Inferior parietal cortex (tissue), 1 donor: ENCODE results near the gene SS18.

Experiments used
- DNase-seq: peaks from one replicate; pipeline ENCODE4 v3.0.0-alpha.2; 2016; ENCODE audit errors: extremely low spot score

The SS18 gene

DNA sequence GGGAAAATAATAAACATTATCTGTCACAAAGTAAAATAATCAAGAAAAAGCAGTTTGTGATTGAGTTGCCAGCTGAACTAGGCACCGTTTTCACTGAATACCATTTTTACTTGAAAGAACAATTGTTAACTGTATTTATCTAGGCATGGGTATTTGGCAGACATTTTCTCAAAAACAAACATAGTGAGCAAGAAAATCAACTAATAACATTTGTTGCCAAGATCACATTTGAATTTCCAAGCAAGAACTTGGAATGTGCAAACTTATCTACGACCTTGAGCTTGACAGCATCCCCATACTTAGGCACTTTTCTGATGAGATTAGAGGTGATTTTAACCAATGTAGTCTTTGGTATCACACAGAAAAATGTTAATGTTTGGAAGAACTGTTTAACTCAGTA lies 16.7 kb downstream of the SS18 start:
- peak; percentile 46 for DNase-seq

DNA sequence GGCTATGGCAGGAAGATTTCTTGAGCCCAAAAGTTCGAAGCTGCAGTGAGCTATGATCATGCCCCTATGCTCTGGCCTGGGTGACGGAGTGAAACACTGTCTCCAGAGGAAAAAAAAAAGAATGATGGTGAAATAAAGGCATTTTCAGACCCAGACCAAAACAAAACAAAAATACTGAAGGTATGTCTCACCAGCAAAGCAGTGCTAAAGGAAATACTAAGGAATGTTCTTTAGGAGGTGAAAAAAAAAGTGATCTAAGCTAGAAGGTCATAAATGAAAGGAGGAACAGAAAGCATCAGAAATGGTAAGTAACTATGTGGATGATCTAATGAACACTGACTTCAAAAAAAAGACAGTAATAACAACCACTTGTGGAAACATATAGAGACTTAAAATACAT lies 18.7 kb downstream of the SS18 start:
- DNase-seq, result no peak

DNA sequence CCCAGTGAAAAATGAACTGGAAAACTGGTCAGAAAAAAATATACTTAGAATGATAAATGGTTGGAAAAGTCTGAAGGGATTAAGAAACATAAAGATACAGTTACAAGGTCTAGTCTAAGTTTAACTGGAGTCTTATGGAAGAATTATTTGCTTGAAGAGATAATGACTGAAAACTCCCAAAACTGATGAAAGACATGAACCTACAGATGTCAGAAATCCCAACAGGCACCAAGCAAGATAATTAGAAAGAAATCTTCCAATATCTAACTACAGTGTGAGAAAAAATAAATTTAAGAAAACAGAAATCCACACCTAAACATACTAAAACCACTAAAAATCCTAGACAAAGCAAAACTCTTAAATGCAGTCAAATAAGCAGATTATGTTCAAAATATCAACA lies 19.4 kb downstream of the SS18 start:
- DNase-seq, result no peak

DNA sequence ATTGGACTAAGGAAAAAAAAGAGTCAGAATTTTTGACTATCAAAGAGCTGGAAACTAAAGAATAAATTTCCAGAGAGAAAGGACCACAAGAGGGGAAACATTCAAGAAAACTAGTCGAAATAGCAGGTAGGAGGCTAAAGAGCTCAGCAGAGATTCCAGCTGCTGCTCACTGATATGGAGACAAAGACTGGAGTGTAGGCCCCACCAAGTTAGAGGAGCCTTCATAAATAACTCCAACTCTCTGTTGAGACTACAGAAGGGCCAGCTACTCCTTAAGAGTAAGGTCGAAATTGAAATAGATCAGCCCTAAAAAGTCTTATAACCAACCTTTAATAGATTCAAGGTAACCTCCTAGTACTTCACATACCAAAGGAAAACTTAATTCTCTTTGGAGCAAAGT lies 31.1 kb downstream of the SS18 start:
- DNase-seq, result no peak

DNA sequence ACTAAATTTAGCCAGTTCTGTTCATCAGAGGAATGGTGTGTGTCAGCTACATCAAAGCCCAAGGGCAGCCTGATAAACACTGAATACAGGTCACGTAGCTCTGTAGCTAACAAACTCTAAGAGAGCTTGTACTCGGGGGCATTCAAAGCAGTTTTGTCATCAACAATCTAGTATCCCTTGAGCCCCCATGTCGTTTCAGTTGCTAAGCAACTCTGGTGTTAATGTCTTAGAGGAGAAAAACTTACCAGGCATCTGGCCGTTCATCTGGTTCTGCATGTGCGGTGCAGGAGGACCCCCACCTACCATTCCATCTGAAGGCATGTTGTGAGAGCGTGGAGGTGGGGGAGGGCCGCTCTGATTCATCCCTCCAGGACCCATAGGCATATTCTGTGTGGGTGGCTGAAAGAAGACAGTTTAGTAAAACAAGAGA lies 33.1 kb downstream of the SS18 start:
- peak; percentile 35 for DNase-seq

DNA sequence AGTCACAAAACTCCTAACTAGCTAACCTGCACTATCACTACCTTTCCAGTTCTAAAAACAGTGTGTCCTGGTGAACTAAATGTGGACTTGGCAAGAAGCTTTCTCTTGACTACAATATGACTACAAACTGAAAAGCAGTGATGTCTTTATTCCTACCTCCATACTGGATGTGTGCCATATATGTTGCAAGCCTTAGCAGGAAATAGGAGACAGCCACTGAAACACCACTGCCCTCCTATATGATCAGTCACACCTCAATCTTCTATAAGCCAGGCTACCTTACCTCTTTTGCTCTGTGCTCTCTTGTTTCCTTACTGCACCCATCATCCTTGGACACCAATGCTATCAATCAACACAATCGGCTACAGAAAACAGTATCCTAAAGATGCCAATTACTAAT lies 34.1 kb downstream of the SS18 start:
- no peak for DNase-seq

DNA sequence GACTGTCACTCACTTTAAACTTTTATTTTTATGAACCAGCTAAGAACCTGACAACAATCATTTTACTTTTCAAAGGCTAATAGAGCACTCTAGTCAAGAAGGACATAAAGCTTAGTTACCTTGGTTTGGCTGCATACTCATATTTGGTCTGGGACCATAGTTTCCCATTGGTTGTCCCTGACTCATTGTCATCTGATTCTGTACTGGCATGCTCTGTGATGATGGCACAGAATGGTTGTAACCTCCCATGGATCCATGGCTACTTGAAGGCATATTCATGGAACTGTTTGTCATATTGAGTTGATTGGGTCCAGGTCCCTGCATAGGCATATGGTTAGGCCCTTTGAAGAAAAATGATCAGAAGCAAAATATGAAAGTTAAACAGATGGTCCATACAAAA lies 37.9 kb downstream of the SS18 start:
- DNase-seq, result no peak

DNA sequence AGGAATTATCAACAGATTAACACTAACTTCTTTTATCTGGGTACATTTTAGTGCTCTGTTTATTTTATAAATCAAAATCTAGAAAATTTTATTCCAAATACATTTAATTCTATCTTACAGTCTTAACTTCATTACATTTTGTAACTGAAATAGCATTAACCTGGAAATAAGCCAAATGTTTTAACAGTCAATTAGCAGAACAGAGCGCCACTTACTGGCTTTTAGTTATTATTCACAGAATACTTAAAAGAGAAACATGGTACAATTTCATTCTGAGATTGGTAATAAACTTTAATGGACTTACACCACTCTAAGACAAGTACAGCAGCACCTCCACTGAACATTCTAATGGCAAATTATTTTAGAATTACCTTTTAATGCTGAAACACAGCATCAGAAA lies 38.6 kb downstream of the SS18 start:
- DNase-seq, result no peak

DNA sequence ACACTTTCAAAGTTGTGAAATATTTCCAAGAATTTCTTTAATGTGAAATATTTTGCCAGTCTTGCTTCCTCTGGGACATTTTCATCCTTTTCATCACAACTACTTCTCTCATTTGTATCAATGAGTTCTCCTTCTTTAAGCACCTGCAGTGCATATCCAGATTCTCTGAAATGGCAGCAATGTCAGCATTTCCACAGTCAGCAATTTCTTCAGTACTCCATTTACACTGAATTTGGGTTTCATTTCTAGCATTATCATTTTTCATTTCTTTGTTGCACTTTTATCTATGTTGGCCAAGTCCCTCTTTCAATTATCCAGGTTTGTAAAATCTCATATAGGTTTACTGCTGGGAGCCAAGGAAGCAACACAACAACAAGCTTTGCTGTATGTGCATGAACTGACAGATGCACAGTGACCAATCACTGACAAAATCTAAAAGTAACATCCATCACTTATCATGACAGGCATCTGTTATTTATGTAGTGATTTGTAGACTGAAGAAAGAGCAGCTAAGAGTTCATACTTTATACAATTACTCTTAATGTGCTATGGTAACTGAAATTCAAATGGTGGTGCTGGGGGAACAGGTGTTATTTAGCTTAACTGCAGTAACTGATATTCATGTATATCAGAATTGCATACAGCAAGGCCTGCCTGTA lies 43.9 kb downstream of the SS18 start:
- DNase-seq, result no peak

DNA sequence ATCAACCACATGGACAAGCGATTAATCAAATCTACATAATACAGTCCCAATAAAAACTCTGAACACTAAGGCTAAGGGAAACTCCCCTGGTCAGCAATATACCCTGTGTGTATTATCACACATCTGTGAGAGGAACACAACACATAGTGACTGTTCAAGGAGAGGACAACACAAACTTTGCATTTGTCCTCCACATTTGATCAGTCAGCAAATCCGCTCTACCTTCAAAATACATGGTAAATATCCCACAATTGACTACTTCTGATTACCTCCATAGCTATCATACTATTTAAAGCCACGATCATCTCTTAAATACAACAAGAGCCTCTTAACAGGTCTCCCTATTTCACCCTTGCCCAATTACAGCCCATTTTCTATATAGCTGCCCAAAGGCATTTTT lies 45.6 kb downstream of the SS18 start:
- DNase-seq, result no peak

DNA sequence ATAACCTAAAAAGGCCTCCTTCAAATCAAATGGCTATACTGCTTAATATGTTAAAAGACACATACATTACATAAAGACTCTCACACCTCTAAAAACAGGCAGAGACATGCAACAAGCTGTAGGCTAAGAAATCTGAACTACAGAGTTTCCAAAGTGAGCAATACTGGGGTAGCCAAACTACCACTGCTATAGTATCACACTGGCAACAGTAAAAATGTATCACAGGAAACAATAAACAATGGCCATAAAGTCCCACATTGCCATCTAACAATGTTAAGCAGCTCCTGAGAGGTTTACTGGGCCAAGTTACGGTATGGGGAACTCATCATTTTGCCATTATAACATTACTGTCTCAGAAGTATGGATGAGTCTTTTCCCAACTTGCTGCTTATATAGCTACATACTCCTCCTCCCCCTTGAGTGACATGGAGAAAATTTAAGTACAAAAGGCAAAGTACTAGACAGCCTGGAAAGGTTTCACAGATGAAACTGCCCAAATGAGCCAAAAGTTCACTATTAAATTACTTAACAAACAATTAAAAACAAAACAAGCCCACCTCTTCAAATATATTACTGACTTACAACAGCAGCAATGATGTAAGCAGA lies 50.3 kb downstream of the SS18 start:
- DNase-seq, result no peak

DNA sequence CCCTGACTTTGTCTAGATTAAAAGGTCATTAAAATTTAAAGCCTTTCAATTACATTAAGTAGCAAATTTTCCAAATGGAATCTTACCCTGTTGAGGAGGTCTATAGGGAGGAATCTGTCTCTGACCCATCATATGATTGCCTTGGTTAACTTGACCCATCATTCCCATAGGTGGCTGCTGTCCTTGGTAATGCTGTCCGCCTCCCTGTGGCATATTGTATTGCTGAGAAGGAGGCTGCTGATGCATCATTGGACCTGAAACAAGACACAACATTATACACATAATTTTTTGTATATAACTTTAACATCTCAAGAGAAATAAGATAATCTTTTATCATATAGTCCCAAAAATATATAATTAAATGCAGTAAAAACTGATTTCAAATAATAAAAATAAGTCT lies 51.2 kb downstream of the SS18 start:
- no peak for DNase-seq

DNA sequence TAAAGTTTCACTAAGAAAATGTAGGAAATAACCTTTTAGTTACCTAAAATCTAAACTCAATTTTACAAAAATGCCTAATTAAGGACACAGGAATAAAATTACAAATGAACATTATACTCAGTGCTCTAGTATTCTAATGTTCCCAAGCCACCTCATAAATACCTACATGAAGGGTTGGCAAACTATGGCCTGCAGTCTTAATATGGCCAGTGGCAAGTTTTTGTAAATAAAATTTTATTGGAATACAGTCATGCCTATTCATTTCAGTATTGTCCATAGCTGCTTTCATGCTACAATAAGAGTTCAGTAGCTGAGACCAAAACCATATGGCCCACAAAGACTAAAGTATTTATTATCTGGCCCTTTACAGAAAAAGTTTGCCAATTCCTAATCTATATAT lies 53.8 kb downstream of the SS18 start:
- no peak for DNase-seq

DNA sequence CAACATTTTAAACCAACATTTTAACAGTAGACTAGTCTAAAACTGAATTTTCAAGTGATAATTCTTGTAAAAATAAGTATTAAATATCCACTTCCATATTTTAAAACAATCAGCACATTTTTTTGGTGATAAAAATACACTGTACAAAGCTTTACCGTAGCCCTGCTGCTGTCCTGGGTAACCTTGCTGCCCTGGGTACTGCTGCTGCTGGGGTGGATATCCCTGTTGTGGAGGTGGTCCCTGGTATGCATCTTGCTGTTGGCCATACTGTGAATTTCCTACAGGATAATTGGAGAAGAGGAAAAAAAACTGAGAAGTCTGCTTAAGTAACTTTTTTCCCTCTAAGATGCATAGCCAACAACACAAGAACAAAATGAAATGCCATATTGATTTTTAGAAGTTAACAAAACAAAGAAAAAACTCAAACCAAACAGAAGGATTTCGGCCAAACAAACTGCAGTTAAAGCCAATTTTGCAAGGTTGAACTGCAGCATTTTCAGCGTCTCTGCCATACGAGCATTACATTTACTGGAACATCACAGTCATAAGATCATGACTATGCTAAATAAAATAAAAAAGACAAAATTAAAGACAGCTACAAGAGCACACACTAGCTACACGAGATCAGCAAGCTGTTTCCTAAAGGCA lies 55.4 kb downstream of the SS18 start:
- no peak for DNase-seq

DNA sequence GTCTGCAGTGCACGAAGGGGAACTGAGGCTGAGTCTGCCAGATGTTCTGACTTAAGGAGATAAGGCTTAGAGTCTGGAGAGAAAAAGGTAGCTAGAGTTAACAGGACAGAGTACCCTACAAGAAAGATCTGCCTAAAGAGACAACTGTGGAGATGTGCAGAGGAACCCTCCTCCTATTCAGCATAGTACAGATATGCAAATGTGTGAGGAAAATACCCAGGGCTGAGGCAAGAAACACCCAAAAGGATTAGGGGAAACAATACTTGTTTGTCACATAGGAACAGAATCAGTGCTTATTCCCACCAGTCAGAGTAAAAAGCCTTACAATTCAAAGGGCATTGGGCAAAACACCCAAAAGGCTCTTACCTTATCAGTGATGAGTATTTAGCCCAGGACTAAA lies 67.8 kb downstream of the SS18 start:
- DNase-seq, result no peak

DNA sequence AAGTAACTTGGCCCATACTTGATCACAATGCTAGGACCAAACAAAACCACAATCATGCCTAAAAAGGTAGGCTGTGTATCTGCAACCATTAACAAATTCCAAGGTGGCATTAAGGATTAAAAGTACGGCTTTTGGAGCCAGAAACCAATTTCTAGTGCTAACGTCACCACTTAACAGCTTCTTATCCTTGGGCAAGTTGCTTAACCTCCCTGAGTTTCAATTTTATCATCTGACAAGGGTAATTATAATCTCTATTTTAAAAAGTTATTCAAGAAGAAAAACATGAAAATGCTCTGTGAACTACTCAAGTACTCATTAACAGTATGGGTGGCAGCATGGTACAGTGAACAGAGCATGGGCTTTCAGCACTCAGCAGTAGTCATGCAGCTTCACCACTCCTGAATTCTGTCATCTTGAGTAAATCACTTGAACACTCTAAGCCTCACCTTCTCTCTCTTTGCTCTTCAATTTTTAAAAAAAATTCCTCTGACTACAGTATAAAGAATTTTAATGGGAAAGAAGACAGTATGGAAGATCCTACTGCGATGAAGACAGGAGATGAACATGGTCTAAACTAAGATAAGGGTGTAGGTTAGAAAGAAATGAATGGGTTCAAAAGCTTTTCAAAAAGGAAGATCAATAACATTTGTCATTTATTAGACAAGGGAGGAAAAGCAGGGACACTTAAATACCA lies 69.2 kb downstream of the SS18 start:
- no peak for DNase-seq

DNA sequence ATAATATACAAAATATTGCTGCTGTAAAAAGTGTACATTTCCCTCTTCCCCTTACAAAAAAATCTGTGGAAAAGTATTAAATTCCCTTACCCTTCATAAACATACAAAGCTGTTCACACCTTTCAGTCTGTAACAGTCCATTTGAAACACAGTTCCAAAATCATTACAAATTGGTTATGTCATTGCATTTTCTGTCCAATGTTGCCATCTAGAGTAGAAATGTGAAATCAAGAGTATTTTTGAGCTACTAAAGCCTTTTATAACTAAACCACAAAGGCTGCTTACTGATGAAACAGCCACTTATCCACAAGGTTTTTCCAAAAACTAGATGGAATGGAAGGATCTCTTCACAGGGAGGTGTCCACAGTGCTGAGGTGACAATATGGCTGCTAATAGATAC lies 72.5 kb downstream of the SS18 start:
- peak; percentile 55 for DNase-seq

DNA sequence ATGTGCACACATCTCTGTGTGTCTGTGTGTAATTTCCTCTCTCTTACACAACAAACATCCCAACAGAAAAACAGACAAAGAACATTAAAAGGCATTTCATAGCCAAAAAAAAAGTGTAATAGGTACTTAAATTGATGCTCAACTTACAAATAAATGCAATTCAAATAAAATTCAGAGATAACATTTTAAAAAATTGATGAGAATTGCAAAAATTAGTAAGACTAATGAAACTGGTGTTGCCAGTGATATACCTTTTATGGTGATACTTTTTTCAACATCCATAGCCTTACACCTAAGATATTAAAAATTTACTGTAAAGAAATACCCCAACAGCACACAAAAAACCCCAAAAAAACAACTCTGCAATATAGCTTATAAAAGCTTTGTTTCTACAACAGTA lies 76.0 kb downstream of the SS18 start:
- no peak for DNase-seq

DNA sequence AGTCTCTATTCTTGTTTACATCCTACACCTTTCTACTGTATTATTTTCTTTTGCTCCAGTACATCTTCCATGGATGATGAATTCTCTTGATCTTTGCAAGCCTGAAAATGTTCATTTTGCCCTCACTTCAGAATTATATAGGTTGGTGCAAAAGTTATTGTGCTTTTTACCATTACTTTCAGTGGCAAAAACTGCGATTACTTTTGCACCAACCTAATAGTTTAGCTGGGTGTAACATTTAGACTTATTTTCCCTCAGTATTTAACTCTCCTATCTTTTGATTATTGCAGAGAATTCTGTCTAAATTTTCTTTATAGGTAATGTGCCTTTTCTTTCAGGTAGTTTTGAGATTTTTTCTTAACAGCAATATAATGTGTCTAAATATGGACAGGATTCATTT lies 81.8 kb downstream of the SS18 start:
- no peak for DNase-seq

DNA sequence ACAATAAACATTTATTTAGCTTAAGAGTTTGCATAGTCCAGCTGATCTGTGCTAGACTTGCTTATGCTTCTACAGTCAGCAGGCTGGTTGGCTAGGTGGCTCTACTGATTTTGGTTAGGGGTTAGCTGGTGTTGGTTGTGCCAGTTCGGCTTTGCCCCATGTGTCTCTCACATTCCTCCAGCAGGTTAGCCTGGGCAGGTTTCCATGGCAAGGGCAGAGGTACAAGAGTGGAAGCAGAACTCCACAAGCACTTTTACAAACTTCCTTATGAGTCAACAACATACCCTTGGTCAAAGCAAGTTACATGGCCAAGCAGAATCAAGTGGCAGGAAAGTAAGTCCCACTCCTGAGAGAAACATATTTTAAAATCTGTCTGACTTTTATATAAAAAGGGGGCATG lies 82.3 kb downstream of the SS18 start:
- no peak for DNase-seq

DNA sequence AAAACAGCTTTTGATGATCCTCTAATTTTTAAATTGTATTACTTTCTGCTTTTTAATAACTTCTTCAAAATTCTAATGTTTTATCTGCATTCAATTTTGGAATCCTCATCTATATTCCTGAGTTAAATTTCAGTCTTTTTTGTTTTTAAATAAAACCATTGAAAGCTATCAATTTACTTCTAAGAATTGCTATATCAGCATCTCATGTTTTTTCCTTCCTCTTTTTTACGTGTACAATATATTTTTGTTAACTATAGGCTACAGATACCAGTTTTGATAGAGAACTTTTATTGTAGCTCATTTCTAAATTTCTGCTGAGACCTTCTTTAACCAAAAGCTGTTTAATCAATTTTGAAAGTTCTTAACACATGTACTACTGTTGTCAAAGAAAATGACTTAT lies 84.5 kb downstream of the SS18 start:
- no peak for DNase-seq

DNA sequence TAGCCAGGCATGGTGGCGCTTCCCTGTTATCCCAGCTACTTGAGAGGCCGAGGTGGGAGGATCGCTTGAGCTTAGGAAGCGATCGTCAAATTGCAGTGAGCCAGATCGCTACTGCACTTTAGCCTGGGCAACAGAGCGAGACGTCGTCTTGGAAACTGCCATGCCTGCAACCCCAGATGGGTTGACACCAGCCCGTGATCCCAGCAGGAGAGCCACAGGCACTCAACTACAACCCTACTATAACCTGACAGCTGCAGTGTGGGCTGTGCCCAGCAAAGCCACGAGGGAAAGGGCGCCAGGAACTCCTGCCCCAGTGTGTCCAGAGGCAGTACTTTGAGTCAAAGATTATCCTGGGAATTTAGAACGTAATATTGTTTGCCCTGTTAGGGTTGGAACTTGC lies 85.6 kb downstream of the SS18 start:
- no peak for DNase-seq

DNA sequence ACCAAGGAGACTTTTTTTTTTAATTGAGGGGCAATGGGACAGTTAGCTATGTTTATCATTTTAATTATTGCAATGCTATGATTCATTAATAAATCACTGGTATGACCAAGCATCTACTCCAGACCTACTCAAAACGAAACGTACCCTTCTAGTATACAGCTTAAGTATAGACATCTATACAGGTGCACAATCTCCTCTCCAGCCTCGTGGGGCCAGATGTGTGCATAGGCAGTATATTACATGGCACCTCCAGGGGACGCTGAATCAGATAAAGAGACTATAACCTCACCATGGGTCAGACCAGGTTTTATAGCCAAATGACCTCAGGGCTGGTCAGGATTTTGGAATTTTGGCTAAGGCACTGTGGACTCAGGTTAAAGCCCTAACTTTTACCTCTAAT lies 86.6 kb downstream of the SS18 start:
- no peak for DNase-seq
